ENCODE measurements around the gene ZNF850.

- TF ChIP-seq CTCF (IDR thresholded peaks at IDR 0.05; ENCODE audit: borderline replicate concordance, extremely low read depth, low read length, poor library complexity, severe bottlenecking): no peak
- TF ChIP-seq EZH2 (IDR thresholded peaks at IDR 0.05; ENCODE audit: borderline replicate concordance, low read depth, low read length, severe bottlenecking): no peak
Observed at GRCh38 chr19:36745870-36746269, 26.7 kb downstream of the ZNF850 start.

All from DND-41 (cell line).